Natural killer cell (primary cell): ENCODE data around the gene FER. TPM values are rescaled to one million over a fixed set of nuclear protein-coding genes. Genes with fewer than 3 reads are reported as not detected.

Experiments used
- ATAC-seq, 3 donors: fragments of 150-1000 bp in 2 of 3; fragments of 200-7000 bp in 1 of 3; cut with Tn5 transposase; 1 replicate in 1 of 3; 2 replicates in 2 of 3; pipeline ENCODE4 v1.10.0; 2021; ENCODE audit warnings: mild to moderate bottlenecking in 2 of 3, moderate library complexity in 2 of 3
- DNase-seq, 2 donors: peaks; one replicate each; pipeline versions ENCODE4 v3.0.0 to v3.0.0-alpha.2; 2013 to 2021; ENCODE audit warnings: mixed read lengths in 1 of 2
- H3K27ac ChIP-seq: one replicate; pipeline ENCODE4 v1.5.1; 2013; ENCODE audit warnings: mild to moderate bottlenecking, low read length
- H3K27me3 ChIP-seq: one replicate; pipeline ENCODE4 v1.6.1; 2013; ENCODE audit warnings: low read length; ENCODE audit not compliant: control insufficient read depth, insufficient read depth
- H3K36me3 ChIP-seq: one replicate; pipeline ENCODE4 v1.6.1; 2013; ENCODE audit warnings: low read length; ENCODE audit not compliant: control insufficient read depth, insufficient read depth
- H3K4me1 ChIP-seq: one replicate; pipeline ENCODE4 v1.6.1; 2013; ENCODE audit warnings: low read length; ENCODE audit not compliant: control insufficient read depth, insufficient read depth
- H3K4me3 ChIP-seq: one replicate; pipeline ENCODE4 v1.5.1; 2013; ENCODE audit warnings: low read length
- H3K9me3 ChIP-seq: one replicate; pipeline ENCODE4 v1.6.1; 2013; ENCODE audit warnings: low read length; ENCODE audit not compliant: control insufficient read depth, insufficient read depth
- H3K27ac Mint-ChIP-seq, 2 donors: one replicate each; pipeline ENCODE4 v1.8.0; 2022; ENCODE audit warnings: mild to moderate bottlenecking in 2 of 2, mixed read lengths in 2 of 2, moderate library complexity in 1 of 2
- H3K27me3 Mint-ChIP-seq, 2 donors: one replicate each; pipeline ENCODE4 v1.8.0; 2022; ENCODE audit warnings: low read depth in 2 of 2, mixed read lengths in 2 of 2
- H3K36me3 Mint-ChIP-seq: one replicate; pipeline ENCODE4 v1.8.0; 2022; ENCODE audit warnings: mixed read lengths
- H3K4me1 Mint-ChIP-seq, 2 donors: one replicate each; pipeline ENCODE4 v1.8.0; 2022; ENCODE audit warnings: mixed read lengths in 2 of 2
- H3K4me3 Mint-ChIP-seq: one replicate; pipeline ENCODE4 v1.8.0; 2022; ENCODE audit warnings: mild to moderate bottlenecking, moderate library complexity, mixed read lengths
- H3K9me3 Mint-ChIP-seq, 2 donors: one replicate each; pipeline ENCODE4 v1.8.0; 2022; ENCODE audit warnings: mixed read lengths in 2 of 2
- WGBS: methylation state at CpG from one replicate; pipeline ENCODE4 v1.1.7; 2013; ENCODE audit warnings: missing lambda C conversion rate; ENCODE audit not compliant: insufficient coverage; 5-methylcytosine and 5-hydroxymethylcytosine counted together
- intact Hi-C: fragments of 100-400 bp; cut with micrococcal nuclease; formaldehyde crosslinking; loops from one replicate; pipeline ENCODE4 v1.14.2; 2022
- total RNA-seq, 4 donors: library from RNA; stranded (reverse); fragments of 120-200 nt in 1 of 4; gene quantifications; one replicate each; pipeline versions ENCODE4 v1.2.3 to v1.2.4, GENCODE V29; 2013 to 2022
- TF ChIP-seq, protein P1 (sequence below): fragments of 200-600 bp; IDR thresholded peaks from one replicate; pipeline ENCODE4 v1.8.0; 2022; ENCODE audit warnings: antibody characterized with exemption

FER gene
- total RNA-seq, 3 donors from 2014 or later (not counting 1 experiment from before 2014, with no cell fraction given): 17.3 to 25.2 (median 19.4) TPM

DNA sequence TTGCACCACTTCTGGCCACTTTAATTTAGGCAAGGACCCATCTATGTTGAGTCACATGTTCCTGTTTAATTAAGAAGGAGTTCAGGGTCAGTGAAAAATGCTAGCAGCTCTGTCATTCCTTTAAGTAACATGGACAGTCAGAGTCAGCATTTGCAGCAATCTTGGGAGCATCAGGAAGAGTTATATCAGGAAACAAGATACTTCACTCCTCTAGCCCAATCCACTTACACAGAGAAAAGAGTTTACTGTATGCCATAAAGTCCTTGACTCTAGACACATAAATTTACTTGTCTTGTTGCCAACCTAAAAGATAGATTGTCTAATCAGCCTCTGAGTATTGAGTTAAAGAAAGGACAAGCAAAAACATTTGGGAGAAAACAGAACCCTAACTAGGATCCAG lies 395.3 kb downstream of the FER start:
- H3K9me3 ChIP-seq: no peaks in the 10 kb centered on the region
- H3K27ac ChIP-seq: no peak overlapping the region
- no peaks in the 10 kb centered on the region for H3K4me1 Mint-ChIP-seq
- no peak overlapping the region for H3K27ac Mint-ChIP-seq
- no peaks in the 10 kb centered on the region for H3K4me1 ChIP-seq
- H3K27me3 ChIP-seq: no peaks in the 10 kb centered on the region
- H3K4me3 Mint-ChIP-seq: no peak overlapping the region
- DNase-seq (no peak), ATAC-seq (no peak)
- TF ChIP-seq, protein P1, sequence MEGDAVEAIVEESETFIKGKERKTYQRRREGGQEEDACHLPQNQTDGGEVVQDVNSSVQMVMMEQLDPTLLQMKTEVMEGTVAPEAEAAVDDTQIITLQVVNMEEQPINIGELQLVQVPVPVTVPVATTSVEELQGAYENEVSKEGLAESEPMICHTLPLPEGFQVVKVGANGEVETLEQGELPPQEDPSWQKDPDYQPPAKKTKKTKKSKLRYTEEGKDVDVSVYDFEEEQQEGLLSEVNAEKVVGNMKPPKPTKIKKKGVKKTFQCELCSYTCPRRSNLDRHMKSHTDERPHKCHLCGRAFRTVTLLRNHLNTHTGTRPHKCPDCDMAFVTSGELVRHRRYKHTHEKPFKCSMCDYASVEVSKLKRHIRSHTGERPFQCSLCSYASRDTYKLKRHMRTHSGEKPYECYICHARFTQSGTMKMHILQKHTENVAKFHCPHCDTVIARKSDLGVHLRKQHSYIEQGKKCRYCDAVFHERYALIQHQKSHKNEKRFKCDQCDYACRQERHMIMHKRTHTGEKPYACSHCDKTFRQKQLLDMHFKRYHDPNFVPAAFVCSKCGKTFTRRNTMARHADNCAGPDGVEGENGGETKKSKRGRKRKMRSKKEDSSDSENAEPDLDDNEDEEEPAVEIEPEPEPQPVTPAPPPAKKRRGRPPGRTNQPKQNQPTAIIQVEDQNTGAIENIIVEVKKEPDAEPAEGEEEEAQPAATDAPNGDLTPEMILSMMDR: no peak
- no peaks in the 10 kb centered on the region for H3K36me3 ChIP-seq
- H3K9me3 Mint-ChIP-seq: no peaks in the 10 kb centered on the region
- H3K4me3 ChIP-seq: no peak overlapping the region
- no peaks in the 10 kb centered on the region for H3K36me3 Mint-ChIP-seq
- intact Hi-C loops: no loop called here
- H3K27me3 Mint-ChIP-seq: no peaks in the 10 kb centered on the region

DNA sequence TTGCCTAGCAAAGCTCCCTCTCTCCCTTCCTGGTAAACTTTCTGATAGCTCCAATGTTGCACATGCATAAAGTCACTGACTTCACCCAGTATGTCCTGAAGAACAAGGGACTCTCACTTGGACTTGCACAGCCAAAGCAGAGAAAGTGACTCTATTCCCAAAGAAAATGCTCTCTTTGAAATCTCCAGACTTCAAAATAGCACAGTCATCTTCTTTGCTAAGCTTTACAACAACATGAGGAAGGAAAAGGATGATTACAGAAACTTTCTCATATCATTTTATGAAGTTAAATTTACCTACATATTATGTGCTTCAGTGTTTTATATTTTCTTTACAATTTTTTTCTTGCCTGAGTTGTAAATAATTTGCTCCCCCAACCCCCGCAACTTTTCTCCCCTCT lies 397.4 kb downstream of the FER start:
- no peaks in the 10 kb centered on the region for H3K4me1 ChIP-seq
- no peak overlapping the region for H3K27ac ChIP-seq
- TF ChIP-seq, protein P1: no peak
- no peak overlapping the region for H3K4me3 ChIP-seq
- Mint-ChIP-seq H3K27me3 (no peaks in the 10 kb centered on the region), H3K36me3 (no peaks in the 10 kb centered on the region), H3K4me1 (no peaks in the 10 kb centered on the region), H3K9me3 (no peaks in the 10 kb centered on the region), H3K27ac (no peak overlapping the region), H3K4me3 (no peak overlapping the region)
- intact Hi-C loops: no loop called here
- no peak for ATAC-seq
- H3K9me3 ChIP-seq: no peaks in the 10 kb centered on the region
- DNase-seq: no peak
- no peaks in the 10 kb centered on the region for H3K36me3 ChIP-seq
- H3K27me3 ChIP-seq: no peaks in the 10 kb centered on the region
- 100% methylated on average over 1 of the region's 1 CpG for WGBS

GRCh38 chr5:109146591-109146990 lies 398.9 kb downstream of the FER start:
- Histone ChIP-seq H3K4me1 (no peaks in the 10 kb centered on the region), H3K27me3 (no peaks in the 10 kb centered on the region), H3K27ac (no peak overlapping the region), H3K9me3 (no peaks in the 10 kb centered on the region), H3K4me3 (no peak overlapping the region), H3K36me3 (no peaks in the 10 kb centered on the region)
- Mint-ChIP-seq H3K4me3 (no peak overlapping the region), H3K27me3 (no peaks in the 10 kb centered on the region), H3K36me3 (no peaks in the 10 kb centered on the region), H3K9me3 (no peaks in the 10 kb centered on the region), H3K27ac (no peak overlapping the region), H3K4me1 (no peaks in the 10 kb centered on the region)
- no peak for DNase-seq
- no peak for ATAC-seq
- TF ChIP-seq, protein P1: no peak
- WGBS: 88% methylated on average over 2 of the region's 3 CpGs
- intact Hi-C loops: no loop called here

DNA sequence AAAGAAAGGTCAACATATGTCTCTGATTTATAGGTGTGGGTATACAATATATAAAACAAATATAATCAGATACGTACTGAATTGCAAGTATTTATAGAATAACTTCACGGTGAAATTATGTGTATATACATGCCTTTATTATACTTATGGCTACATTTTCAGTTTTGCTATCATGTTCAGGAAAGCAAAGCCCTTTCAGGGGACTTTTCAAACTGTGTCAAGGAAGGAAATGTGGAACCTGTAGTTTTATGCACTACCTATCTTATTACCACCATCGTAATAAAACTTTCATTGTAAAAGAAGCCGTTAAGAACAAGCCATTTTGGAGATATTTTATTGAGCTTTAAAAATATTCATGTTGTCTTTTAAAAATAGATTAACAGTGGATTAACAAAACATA lies 404.9 kb downstream of the FER start:
- Mint-ChIP-seq H3K4me1 (peaks cover 0 to 9% of the 10 kb centered on the region in 2 donors), H3K4me3 (no peak overlapping the region), H3K27ac (no peak overlapping the region), H3K36me3 (no peaks in the 10 kb centered on the region), H3K27me3 (no peaks in the 10 kb centered on the region), H3K9me3 (no peaks in the 10 kb centered on the region)
- intact Hi-C loops: no loop called here
- no peaks in the 10 kb centered on the region for H3K36me3 ChIP-seq
- H3K27me3 ChIP-seq: no peaks in the 10 kb centered on the region
- no peaks in the 10 kb centered on the region for H3K4me1 ChIP-seq
- DNase-seq: no peak
- TF ChIP-seq, protein P1: no peak
- no peak for ATAC-seq
- no peaks in the 10 kb centered on the region for H3K9me3 ChIP-seq
- no peak overlapping the region for H3K27ac ChIP-seq
- no CpG with 5 or more reads among the region's 4 CpGs for WGBS
- no peak overlapping the region for H3K4me3 ChIP-seq
